HG03025 (cell line): ENCODE data around the gene EPHB3.

ENCODE experiments used
- ATAC-seq: cut with Tn5 transposase; IDR thresholded peaks from one replicate; pipeline ENCODE4 v1.9.1; 2021; ENCODE audit warnings: mild to moderate bottlenecking, moderate library complexity; ENCODE audit not compliant: unreplicated experiment, low FRiP score

Gene EPHB3

GRCh38 chr3:184543256-184543655 lies 18.3 kb upstream of the EPHB3 start:
- ATAC-seq: no peak

GRCh38 chr3:184543843-184544512 lies 17.6 kb upstream of the EPHB3 start:
- no peak for ATAC-seq

- ATAC-seq: no peak
Observed at GRCh38 chr3:184544513-184544861, 17.1 kb upstream of the EPHB3 start.

GRCh38 chr3:184545769-184546168 lies 15.8 kb upstream of the EPHB3 start:
- no peak for ATAC-seq

- no peak for ATAC-seq
Observed at GRCh38 chr3:184546252-184546651, 15.3 kb upstream of the EPHB3 start.

GRCh38 chr3:184549796-184550577 lies 11.6 kb upstream of the EPHB3 start:
- ATAC-seq: no peak

GRCh38 chr3:184551103-184551502 lies 10.5 kb upstream of the EPHB3 start:
- ATAC-seq: no peak

- no peak for ATAC-seq
Observed at GRCh38 chr3:184551614-184552256, 9.8 kb upstream of the EPHB3 start.

- ATAC-seq: no peak
Observed at GRCh38 chr3:184552296-184552695, 9.3 kb upstream of the EPHB3 start.

GRCh38 chr3:184552863-184553262 lies 8.7 kb upstream of the EPHB3 start:
- ATAC-seq: no peak

- ATAC-seq: no peak
Observed at GRCh38 chr3:184553385-184553784, 8.2 kb upstream of the EPHB3 start.

- no peak for ATAC-seq
Observed at GRCh38 chr3:184554461-184554860, 7.1 kb upstream of the EPHB3 start.

- ATAC-seq: no peak
Observed at GRCh38 chr3:184556582-184557347, 4.8 kb upstream of the EPHB3 start.

GRCh38 chr3:184557348-184557950 lies 4.1 kb upstream of the EPHB3 start:
- no peak for ATAC-seq

- no peak for ATAC-seq
Observed at GRCh38 chr3:184558726-184559125, 2.9 kb upstream of the EPHB3 start.

- ATAC-seq: no peak
Observed at GRCh38 chr3:184559336-184559735, 2.2 kb upstream of the EPHB3 start.

- no peak for ATAC-seq
Observed at GRCh38 chr3:184560531-184560930, 1.1 kb upstream of the EPHB3 start.

GRCh38 chr3:184561913-184562877 lies 610 bp downstream of the EPHB3 start:
- no peak for ATAC-seq

GRCh38 chr3:184562878-184563560 lies 1.4 kb downstream of the EPHB3 start:
- no peak for ATAC-seq
